ENCODE results near the gene NAA20.
"Not testable (repeated sequence)": the region's sequence is repeated elsewhere in the genome, so short reads cannot be mapped to it uniquely, and the experiment has no call there.

Gene NAA20

GRCh38 chr20:19991308-19991707 is 25.9 kb upstream of the NAA20 start:
- no peak for DNase-seq (ENCODE audit: low read depth, low spot score)

- DNase-seq (ENCODE audit: low read depth, low spot score): no peak
Measured at GRCh38 chr20:19991854-19992253, 25.3 kb upstream of the NAA20 start.

GRCh38 chr20:19992996-19993908 is 23.9 kb upstream of the NAA20 start:
- DNase-seq (ENCODE audit: low read depth, low spot score): no peak

- no peak for DNase-seq (ENCODE audit: low read depth, low spot score)
Measured at GRCh38 chr20:19993958-19994669, 23.0 kb upstream of the NAA20 start.

GRCh38 chr20:19995220-19995863 is 21.8 kb upstream of the NAA20 start:
- DNase-seq (ENCODE audit: low read depth, low spot score): no peak

GRCh38 chr20:19996222-19996621 is 20.9 kb upstream of the NAA20 start:
- no peak for DNase-seq (ENCODE audit: low read depth, low spot score)

GRCh38 chr20:19996917-19997316 is 20.2 kb upstream of the NAA20 start:
- no peak for DNase-seq (ENCODE audit: low read depth, low spot score)

- no peak for DNase-seq (ENCODE audit: low read depth, low spot score)
Measured at GRCh38 chr20:19998990-19999705, 18.0 kb upstream of the NAA20 start.

GRCh38 chr20:20000211-20000968 is 16.8 kb upstream of the NAA20 start:
- no peak for DNase-seq (ENCODE audit: low read depth, low spot score)

- DNase-seq (ENCODE audit: low read depth, low spot score): no peak
Measured at GRCh38 chr20:20002101-20002998, 14.8 kb upstream of the NAA20 start.

GRCh38 chr20:20003031-20003954 is 13.9 kb upstream of the NAA20 start:
- DNase-seq (ENCODE audit: low read depth, low spot score): no peak

GRCh38 chr20:20003955-20004322 is 13.2 kb upstream of the NAA20 start:
- DNase-seq (ENCODE audit: low read depth, low spot score): not testable (repeated sequence)

GRCh38 chr20:20005342-20005741 is 11.8 kb upstream of the NAA20 start:
- DNase-seq (ENCODE audit: low read depth, low spot score): no peak

- no peak for DNase-seq (ENCODE audit: low read depth, low spot score)
Measured at GRCh38 chr20:20009784-20010253, 7.3 kb upstream of the NAA20 start.

- DNase-seq (ENCODE audit: low read depth, low spot score): no peak
Measured at GRCh38 chr20:20010639-20011500, 6.3 kb upstream of the NAA20 start.

GRCh38 chr20:20012541-20012940 is 4.6 kb upstream of the NAA20 start:
- DNase-seq (ENCODE audit: low read depth, low spot score): no peak

GRCh38 chr20:20014659-20015058 is 2.5 kb upstream of the NAA20 start:
- no peak for DNase-seq (ENCODE audit: low read depth, low spot score)

- no peak for DNase-seq (ENCODE audit: low read depth, low spot score)
Measured at GRCh38 chr20:20017844-20018185, 653 bp downstream of the NAA20 start.

All from activated CD4-positive, CD25-positive, alpha-beta regulatory T cell treated with anti-CD3 and anti-CD28 coated beads, Interleukin-2, amount 50 U/mL, for 16 hours (primary cell).